ENCODE results near the gene NUDT19. TPM values are rescaled to one million over a fixed set of nuclear protein-coding genes. Genes with fewer than 3 reads are reported as not detected.
"Not testable (repeated sequence)": the region's sequence is repeated elsewhere in the genome, so short reads cannot be mapped to it uniquely, and the experiment has no call there.

The NUDT19 gene
- polyA plus RNA-seq, 3 donors: 11.2 to 12.5 (median 12.1) TPM

DNA sequence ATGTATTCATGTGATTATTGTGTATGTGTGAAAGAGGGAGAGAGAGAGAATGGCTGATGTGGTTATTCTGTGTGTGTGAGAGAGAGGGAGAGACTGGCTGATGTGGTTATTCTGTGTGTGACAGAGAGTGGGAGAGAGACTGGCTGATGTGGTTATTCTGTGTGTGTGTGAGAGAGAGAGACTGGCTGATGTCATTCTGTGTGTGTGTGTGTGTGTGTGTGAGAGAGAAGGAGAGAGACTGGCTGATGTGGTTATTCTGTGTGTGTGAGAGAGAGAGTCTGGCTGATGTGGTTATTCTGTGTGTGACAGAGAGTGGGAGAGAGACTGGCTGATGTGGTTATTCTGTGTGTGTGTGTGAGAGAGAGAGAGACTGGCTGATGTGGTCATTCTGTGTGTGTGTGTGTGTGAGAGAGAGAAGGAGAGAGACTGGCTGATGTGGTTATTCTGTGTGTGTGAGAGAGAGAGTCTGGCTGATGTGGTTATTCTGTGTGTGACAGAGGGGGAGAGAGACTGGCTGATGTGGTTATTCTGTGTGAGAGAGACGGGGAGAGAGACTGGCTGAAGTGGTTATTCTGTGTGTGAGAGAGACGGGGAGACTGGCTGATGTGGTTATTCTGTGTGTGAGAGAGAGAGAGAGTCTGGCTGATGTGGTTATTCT, 54.1 kb downstream of the NUDT19 start:
- DNase-seq (ENCODE audit: extremely low read depth in 1 of 11, low read depth in 9 of 11, low spot score in 4 of 11): not testable (repeated sequence)

DNA sequence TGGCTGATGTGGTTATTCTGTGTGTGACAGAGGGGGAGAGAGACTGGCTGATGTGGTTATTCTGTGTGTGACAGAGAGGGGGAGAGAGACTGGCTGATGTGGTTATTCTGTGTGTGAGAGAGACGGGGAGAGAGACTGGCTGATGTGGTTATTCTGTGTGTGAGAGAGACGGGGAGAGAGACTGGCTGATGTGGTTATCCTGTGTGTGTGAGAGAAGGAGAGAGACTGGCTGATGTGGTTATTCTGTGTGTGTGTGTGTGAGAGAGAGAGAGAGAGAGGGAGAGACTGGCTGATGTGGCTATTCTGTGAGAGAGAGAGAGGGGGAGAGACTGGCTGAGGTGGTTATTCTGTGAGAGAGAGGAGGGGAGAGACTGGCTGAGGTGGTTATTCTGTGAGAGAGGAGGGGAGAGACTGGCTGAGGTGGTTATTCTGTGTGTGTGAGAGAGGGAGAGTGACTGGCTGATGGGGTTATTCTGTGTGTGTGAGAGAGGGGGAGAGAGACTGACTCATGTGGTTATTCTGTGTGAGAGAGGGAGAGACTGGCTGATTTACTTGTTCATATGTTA, 55.1 kb downstream of the NUDT19 start:
- not testable (repeated sequence) for DNase-seq (ENCODE audit: extremely low read depth in 1 of 11, low read depth in 9 of 11, low spot score in 4 of 11)

- no peak for DNase-seq (ENCODE audit: extremely low read depth in 1 of 11, low read depth in 9 of 11, low spot score in 4 of 11)
Measured at GRCh38 chr19:32748497-32748896, 56.9 kb downstream of the NUDT19 start.

- DNase-seq (ENCODE audit: extremely low read depth in 1 of 11, low read depth in 9 of 11, low spot score in 4 of 11): no peak
Measured at GRCh38 chr19:32748948-32749347, 57.3 kb downstream of the NUDT19 start.

- no peak for DNase-seq (ENCODE audit: extremely low read depth in 1 of 11, low read depth in 9 of 11, low spot score in 4 of 11)
Measured at GRCh38 chr19:32749361-32749760, 57.7 kb downstream of the NUDT19 start.

DNA sequence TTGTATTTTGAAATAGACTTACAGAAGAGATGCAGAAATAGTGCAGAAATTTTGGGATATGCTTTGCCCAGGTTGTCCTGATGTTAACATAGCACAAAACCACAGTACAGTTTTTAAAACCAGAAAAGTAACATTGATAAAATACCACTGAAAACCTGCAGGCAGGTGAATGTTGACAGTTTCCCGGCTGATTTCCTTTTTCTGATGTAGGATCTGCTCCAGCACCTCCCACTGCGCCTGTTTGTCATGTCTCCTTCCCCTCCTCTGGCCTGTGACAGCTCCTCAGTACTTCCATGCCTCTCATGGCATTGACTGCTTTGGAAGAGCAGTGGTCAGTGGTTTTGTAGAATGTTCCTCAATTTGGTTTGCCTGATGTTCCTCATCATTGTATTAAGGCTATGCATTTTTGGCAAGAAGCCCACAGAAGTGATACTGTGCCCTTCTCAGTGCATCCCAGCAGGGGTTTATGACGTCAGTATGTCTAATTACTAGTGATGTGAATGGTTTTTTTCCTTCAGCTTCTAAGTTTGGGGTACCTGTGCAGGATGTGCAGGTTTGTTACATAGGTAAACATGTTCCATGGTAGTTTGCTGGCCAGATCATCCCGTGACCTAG, 58.9 kb downstream of the NUDT19 start:
- DNase-seq (ENCODE audit: extremely low read depth in 1 of 11, low read depth in 9 of 11, low spot score in 4 of 11): no peak

- no peak for DNase-seq (ENCODE audit: extremely low read depth in 1 of 11, low read depth in 9 of 11, low spot score in 4 of 11)
Measured at GRCh38 chr19:32751066-32751465, 59.4 kb downstream of the NUDT19 start.

GRCh38 chr19:32757189-32757588, 65.6 kb downstream of the NUDT19 start:
- no peak for DNase-seq (ENCODE audit: extremely low read depth in 1 of 11, low read depth in 9 of 11, low spot score in 4 of 11)

Other genes with a start within 250 kb of the NUDT19 start
- 100 to 1,000 TPM; 111 to 136 (median 119) TPM for gene PDCD5, start 110.6 kb upstream of the NUDT19 start, polyA plus RNA-seq (ENCODE audit: insufficient read length in 3 of 3)
- gene ANKRD27, start 16.6 kb upstream of the NUDT19 start, polyA plus RNA-seq (ENCODE audit: insufficient read length in 3 of 3): 10 to 100 TPM; 18.6 to 22.3 (median 18.9) TPM
- gene RGS9BP, start 16.0 kb upstream of the NUDT19 start, polyA plus RNA-seq (ENCODE audit: insufficient read length in 3 of 3): under 1 TPM; 0.29 to 0.55 (median 0.34) TPM
- gene TDRD12, start 27.9 kb downstream of the NUDT19 start, polyA plus RNA-seq (ENCODE audit: insufficient read length in 3 of 3): 1 to 10 TPM in 2 of 3 donors, under 1 TPM in 1; 0.88 to 4.0 (median 1.7) TPM
- gene SLC7A9, start 177.9 kb downstream of the NUDT19 start, polyA plus RNA-seq (ENCODE audit: insufficient read length in 3 of 3): 10 to 100 TPM; 16.0 to 18.0 (median 17.0) TPM